ENCODE results near the gene RND3. TPM values are rescaled to one million over a fixed set of nuclear protein-coding genes. Genes with fewer than 3 reads are reported as not detected.

The RND3 gene
- total and polyA plus RNA-seq, 10 of the 15 experiments (the other 5 are each of a cell fraction or from before 2014, with no cell fraction given): 0.38 to 18.3 (median 0.93) TPM

DNA sequence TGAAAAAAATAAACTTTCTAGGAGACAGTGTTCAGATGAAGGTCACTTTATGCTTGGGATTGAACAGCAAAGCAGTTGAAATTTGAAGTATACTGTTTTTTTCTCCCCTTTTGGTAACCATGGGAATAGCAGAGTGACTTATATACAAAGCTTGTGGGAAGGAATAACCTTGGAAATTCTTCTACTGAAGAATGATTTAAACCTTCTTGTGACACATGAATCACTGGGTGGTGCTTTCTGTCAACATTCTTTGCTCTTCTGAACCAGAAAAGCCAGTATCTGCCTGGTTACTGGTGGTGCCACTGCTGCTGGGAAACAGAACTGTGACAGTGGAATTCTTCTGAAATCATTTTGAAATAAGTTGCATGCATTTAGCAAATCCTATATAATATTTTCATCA is 39.4 kb upstream of the RND3 start (continued):
- TF ChIP-seq NFXL1 (IDR thresholded peaks at IDR 0.05; ENCODE audit: borderline replicate concordance): no peak
- TF ChIP-seq JUND (IDR thresholded peaks at IDR 0.05; ENCODE audit: low read depth, low read length): no peak
- TF ChIP-seq, protein P1, sequence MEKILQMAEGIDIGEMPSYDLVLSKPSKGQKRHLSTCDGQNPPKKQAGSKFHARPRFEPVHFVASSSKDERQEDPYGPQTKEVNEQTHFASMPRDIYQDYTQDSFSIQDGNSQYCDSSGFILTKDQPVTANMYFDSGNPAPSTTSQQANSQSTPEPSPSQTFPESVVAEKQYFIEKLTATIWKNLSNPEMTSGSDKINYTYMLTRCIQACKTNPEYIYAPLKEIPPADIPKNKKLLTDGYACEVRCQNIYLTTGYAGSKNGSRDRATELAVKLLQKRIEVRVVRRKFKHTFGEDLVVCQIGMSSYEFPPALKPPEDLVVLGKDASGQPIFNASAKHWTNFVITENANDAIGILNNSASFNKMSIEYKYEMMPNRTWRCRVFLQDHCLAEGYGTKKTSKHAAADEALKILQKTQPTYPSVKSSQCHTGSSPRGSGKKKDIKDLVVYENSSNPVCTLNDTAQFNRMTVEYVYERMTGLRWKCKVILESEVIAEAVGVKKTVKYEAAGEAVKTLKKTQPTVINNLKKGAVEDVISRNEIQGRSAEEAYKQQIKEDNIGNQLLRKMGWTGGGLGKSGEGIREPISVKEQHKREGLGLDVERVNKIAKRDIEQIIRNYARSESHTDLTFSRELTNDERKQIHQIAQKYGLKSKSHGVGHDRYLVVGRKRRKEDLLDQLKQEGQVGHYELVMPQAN (conservative IDR thresholded peaks at IDR 0.05): no peak
- TF ChIP-seq, protein P2, sequence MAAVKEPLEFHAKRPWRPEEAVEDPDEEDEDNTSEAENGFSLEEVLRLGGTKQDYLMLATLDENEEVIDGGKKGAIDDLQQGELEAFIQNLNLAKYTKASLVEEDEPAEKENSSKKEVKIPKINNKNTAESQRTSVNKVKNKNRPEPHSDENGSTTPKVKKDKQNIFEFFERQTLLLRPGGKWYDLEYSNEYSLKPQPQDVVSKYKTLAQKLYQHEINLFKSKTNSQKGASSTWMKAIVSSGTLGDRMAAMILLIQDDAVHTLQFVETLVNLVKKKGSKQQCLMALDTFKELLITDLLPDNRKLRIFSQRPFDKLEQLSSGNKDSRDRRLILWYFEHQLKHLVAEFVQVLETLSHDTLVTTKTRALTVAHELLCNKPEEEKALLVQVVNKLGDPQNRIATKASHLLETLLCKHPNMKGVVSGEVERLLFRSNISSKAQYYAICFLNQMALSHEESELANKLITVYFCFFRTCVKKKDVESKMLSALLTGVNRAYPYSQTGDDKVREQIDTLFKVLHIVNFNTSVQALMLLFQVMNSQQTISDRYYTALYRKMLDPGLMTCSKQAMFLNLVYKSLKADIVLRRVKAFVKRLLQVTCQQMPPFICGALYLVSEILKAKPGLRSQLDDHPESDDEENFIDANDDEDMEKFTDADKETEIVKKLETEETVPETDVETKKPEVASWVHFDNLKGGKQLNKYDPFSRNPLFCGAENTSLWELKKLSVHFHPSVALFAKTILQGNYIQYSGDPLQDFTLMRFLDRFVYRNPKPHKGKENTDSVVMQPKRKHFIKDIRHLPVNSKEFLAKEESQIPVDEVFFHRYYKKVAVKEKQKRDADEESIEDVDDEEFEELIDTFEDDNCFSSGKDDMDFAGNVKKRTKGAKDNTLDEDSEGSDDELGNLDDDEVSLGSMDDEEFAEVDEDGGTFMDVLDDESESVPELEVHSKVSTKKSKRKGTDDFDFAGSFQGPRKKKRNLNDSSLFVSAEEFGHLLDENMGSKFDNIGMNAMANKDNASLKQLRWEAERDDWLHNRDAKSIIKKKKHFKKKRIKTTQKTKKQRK (IDR thresholded peaks at IDR 0.05; ENCODE audit: low read depth, low read length): no peak
- TF ChIP-seq, protein P3, sequence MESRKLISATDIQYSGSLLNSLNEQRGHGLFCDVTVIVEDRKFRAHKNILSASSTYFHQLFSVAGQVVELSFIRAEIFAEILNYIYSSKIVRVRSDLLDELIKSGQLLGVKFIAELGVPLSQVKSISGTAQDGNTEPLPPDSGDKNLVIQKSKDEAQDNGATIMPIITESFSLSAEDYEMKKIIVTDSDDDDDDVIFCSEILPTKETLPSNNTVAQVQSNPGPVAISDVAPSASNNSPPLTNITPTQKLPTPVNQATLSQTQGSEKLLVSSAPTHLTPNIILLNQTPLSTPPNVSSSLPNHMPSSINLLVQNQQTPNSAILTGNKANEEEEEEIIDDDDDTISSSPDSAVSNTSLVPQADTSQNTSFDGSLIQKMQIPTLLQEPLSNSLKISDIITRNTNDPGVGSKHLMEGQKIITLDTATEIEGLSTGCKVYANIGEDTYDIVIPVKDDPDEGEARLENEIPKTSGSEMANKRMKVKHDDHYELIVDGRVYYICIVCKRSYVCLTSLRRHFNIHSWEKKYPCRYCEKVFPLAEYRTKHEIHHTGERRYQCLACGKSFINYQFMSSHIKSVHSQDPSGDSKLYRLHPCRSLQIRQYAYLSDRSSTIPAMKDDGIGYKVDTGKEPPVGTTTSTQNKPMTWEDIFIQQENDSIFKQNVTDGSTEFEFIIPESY (IDR thresholded peaks at IDR 0.05): no peak
- no peak for TF ChIP-seq SUZ12 (IDR thresholded peaks at IDR 0.05; ENCODE audit: unreplicated experiment)
- TF ChIP-seq, protein P4, sequence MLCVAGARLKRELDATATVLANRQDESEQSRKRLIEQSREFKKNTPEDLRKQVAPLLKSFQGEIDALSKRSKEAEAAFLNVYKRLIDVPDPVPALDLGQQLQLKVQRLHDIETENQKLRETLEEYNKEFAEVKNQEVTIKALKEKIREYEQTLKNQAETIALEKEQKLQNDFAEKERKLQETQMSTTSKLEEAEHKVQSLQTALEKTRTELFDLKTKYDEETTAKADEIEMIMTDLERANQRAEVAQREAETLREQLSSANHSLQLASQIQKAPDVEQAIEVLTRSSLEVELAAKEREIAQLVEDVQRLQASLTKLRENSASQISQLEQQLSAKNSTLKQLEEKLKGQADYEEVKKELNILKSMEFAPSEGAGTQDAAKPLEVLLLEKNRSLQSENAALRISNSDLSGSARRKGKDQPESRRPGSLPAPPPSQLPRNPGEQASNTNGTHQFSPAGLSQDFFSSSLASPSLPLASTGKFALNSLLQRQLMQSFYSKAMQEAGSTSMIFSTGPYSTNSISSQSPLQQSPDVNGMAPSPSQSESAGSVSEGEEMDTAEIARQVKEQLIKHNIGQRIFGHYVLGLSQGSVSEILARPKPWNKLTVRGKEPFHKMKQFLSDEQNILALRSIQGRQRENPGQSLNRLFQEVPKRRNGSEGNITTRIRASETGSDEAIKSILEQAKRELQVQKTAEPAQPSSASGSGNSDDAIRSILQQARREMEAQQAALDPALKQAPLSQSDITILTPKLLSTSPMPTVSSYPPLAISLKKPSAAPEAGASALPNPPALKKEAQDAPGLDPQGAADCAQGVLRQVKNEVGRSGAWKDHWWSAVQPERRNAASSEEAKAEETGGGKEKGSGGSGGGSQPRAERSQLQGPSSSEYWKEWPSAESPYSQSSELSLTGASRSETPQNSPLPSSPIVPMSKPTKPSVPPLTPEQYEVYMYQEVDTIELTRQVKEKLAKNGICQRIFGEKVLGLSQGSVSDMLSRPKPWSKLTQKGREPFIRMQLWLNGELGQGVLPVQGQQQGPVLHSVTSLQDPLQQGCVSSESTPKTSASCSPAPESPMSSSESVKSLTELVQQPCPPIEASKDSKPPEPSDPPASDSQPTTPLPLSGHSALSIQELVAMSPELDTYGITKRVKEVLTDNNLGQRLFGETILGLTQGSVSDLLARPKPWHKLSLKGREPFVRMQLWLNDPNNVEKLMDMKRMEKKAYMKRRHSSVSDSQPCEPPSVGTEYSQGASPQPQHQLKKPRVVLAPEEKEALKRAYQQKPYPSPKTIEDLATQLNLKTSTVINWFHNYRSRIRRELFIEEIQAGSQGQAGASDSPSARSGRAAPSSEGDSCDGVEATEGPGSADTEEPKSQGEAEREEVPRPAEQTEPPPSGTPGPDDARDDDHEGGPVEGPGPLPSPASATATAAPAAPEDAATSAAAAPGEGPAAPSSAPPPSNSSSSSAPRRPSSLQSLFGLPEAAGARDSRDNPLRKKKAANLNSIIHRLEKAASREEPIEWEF (IDR thresholded peaks at IDR 0.05; ENCODE audit: insufficient replicate concordance, low read depth, low read length): no peak
